ENCODE data around the gene CHRNA7.

The CHRNA7 gene

DNA sequence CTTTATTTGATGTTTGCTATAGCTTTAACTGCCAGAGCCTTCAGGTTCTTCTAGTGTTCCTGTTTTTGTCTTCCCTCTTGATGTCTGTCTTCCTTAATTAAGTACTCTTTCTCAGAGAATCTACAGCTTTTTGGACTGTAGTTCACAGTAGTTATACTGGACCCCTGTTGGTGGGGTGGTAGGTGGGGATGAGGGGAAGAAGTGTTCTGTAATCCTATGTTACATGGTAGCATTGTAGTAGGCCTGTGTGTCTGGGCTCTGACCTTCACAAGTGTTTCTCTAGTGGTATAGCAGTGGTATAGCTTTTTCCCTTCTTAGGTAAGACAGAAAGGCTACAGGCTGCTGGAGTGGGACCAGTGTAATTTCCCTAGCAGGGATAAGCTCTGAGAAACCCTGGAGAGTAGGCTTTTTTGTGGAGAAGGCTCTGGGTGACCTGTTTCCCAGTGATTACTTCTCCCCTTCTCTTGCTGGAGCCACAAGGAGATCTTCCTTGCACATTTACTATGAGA lies 59.6 kb downstream of the CHRNA7 start:
- Histone ChIP-seq H3K9ac (ENCODE audit: low read length) (no peak overlapping the region), H3K4me1 (ENCODE audit: control insufficient read depth, insufficient read depth, low read length) (no peaks in the 10 kb centered on the region), H3K9me3 (ENCODE audit: control insufficient read depth, low read length) (peaks cover 10% of the 10 kb centered on the region), H3K4me3 (ENCODE audit: low read length) (no peak overlapping the region), H3K36me3 (ENCODE audit: control insufficient read depth, insufficient read depth, low read length, severe bottlenecking) (no peaks in the 10 kb centered on the region), H3K27me3 (replicated peaks; ENCODE audit: control insufficient read depth, insufficient read depth, low read length) (no peaks in the 10 kb centered on the region)
- no peak for DNase-seq (ENCODE audit: low read depth)

GRCh38 chr15:32091505-32092380 lies 61.4 kb downstream of the CHRNA7 start:
- H3K9me3 ChIP-seq (ENCODE audit: control insufficient read depth, low read length) = peaks cover 10% of the 10 kb centered on the region

DNA sequence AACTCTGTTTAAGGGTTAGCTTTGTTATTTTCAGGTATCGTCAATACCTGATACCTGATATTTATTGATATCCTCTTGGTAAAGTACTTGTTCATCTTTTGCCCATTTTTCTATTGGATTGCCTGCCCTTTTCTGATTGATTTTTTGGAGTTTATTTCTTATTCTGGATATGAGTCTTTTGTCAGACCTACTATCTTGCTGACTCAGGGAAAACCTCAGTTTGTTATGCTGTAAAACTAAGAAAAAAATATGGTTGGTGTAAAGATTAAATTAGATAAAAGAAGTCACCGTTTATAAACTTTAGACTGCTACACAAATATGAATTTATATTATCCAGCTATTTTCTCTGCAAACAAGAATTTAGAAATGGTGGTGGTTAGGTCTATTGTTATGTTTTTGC lies 65.9 kb downstream of the CHRNA7 start:
- Histone ChIP-seq H3K27me3 (replicated peaks; ENCODE audit: control insufficient read depth, insufficient read depth, low read length) (peaks cover 7% of the 10 kb centered on the region), H3K4me3 (ENCODE audit: low read length) (no peak overlapping the region), H3K36me3 (ENCODE audit: control insufficient read depth, insufficient read depth, low read length, severe bottlenecking) (no peaks in the 10 kb centered on the region), H3K9ac (ENCODE audit: low read length) (no peak overlapping the region), H3K9me3 (ENCODE audit: control insufficient read depth, low read length) (no peaks in the 10 kb centered on the region), H3K4me1 (ENCODE audit: control insufficient read depth, insufficient read depth, low read length) (no peaks in the 10 kb centered on the region)
- no peak for DNase-seq (ENCODE audit: low read depth)

More at GRCh38 chr15:32091505-32092380, 61.4 kb downstream of the CHRNA7 start:
- Histone ChIP-seq H3K27me3 (replicated peaks; ENCODE audit: control insufficient read depth, insufficient read depth, low read length) (no peaks in the 10 kb centered on the region), H3K4me3 (ENCODE audit: low read length) (no peak overlapping the region), H3K9ac (ENCODE audit: low read length) (no peak overlapping the region), H3K36me3 (ENCODE audit: control insufficient read depth, insufficient read depth, low read length, severe bottlenecking) (no peaks in the 10 kb centered on the region), H3K4me1 (ENCODE audit: control insufficient read depth, insufficient read depth, low read length) (no peaks in the 10 kb centered on the region)
- DNase-seq (ENCODE audit: low read depth) = no peak

DNA sequence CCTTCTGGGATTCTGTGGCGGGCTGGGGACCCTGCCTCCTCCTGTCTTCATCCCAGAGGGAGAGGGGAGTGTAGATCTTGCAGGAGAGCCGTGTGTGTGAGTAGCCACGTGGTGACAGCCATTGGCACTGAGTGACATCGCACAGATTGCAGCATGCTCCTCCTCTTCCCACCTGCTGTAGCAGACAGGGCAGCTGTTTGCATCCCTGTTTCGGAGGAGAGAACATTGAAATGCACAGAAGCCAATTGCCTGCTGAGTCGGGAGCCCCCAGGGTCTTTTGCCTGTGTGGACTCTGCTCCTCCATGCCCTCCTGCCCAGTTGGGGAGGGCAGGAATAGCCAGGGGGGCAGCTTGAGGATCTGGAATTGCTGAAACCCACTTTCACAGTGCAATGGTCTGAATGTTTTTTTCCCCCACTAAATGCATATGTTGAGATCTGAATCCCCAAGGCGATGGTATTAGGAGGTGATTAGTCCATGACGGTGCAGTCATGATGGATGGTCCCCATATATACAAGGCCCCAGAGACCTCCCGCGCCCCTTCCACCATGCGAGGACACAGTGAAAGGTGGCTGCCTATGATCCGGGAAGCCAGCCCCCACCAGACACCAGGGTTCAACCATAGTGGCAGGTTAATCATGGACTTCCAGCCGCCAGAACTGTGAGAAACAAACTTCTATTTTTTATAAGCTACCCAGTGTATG lies 66.8 kb downstream of the CHRNA7 start:
- H3K36me3 ChIP-seq (ENCODE audit: control insufficient read depth, insufficient read depth, low read length, severe bottlenecking) = no peaks in the 10 kb centered on the region

DNA sequence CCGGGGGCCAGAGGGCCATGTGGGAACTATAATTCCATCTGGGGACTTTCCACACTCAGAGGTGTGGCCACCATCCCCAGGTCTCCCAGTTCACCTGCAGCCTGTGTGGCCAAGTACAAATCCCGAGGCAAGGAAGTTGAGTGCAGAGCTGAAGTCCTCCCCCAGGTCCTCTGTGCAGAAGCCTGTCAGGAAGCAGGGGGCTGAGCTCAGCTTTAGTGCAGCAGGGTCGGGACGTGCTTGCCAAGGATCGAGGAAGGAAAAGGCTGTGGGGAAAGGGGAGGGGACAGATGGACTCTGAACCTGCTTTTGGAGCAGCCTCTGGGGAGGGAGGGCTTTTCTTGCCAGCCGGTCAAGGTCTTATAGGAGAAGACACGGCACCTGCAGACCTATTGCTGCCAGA lies 67.7 kb downstream of the CHRNA7 start:
- Histone ChIP-seq H3K27me3 (replicated peaks; ENCODE audit: control insufficient read depth, insufficient read depth, low read length) (peaks cover 7% of the 10 kb centered on the region), H3K9me3 (ENCODE audit: control insufficient read depth, low read length) (no peaks in the 10 kb centered on the region), H3K4me1 (ENCODE audit: control insufficient read depth, insufficient read depth, low read length) (no peaks in the 10 kb centered on the region), H3K9ac (ENCODE audit: low read length) (no peak overlapping the region), H3K36me3 (ENCODE audit: control insufficient read depth, insufficient read depth, low read length, severe bottlenecking) (no peaks in the 10 kb centered on the region), H3K4me3 (ENCODE audit: low read length) (no peak overlapping the region)
- DNase-seq (ENCODE audit: low read depth) = no peak

More for the DNA sequence above, 66.8 kb downstream of the CHRNA7 start:
- Histone ChIP-seq H3K9ac (ENCODE audit: low read length) (no peak overlapping the region), H3K27me3 (replicated peaks; ENCODE audit: control insufficient read depth, insufficient read depth, low read length) (peaks cover 7% of the 10 kb centered on the region), H3K4me3 (ENCODE audit: low read length) (no peak overlapping the region), H3K4me1 (ENCODE audit: control insufficient read depth, insufficient read depth, low read length) (no peaks in the 10 kb centered on the region), H3K9me3 (ENCODE audit: control insufficient read depth, low read length) (no peaks in the 10 kb centered on the region)
- DNase-seq (ENCODE audit: low read depth) = no peak

GRCh38 chr15:32099097-32099785 lies 68.9 kb downstream of the CHRNA7 start:
- no peak overlapping the region for H3K9ac ChIP-seq (ENCODE audit: low read length)
- H3K4me1 ChIP-seq (ENCODE audit: control insufficient read depth, insufficient read depth, low read length) = no peaks in the 10 kb centered on the region
- DNase-seq (ENCODE audit: low read depth) = no peak
- no peaks in the 10 kb centered on the region for H3K9me3 ChIP-seq (ENCODE audit: control insufficient read depth, low read length)
- H3K27me3 ChIP-seq (replicated peaks; ENCODE audit: control insufficient read depth, insufficient read depth, low read length) = peaks cover 7% of the 10 kb centered on the region
- no peaks in the 10 kb centered on the region for H3K36me3 ChIP-seq (ENCODE audit: control insufficient read depth, insufficient read depth, low read length, severe bottlenecking)
- H3K4me3 ChIP-seq (ENCODE audit: low read length) = no peak overlapping the region

GRCh38 chr15:32099956-32100684 lies 69.8 kb downstream of the CHRNA7 start:
- no peak overlapping the region for H3K4me3 ChIP-seq (ENCODE audit: low read length)
- no peaks in the 10 kb centered on the region for H3K9me3 ChIP-seq (ENCODE audit: control insufficient read depth, low read length)
- no peaks in the 10 kb centered on the region for H3K4me1 ChIP-seq (ENCODE audit: control insufficient read depth, insufficient read depth, low read length)
- H3K27me3 ChIP-seq (replicated peaks; ENCODE audit: control insufficient read depth, insufficient read depth, low read length) = peaks cover 7% of the 10 kb centered on the region
- H3K9ac ChIP-seq (ENCODE audit: low read length) = no peak overlapping the region
- DNase-seq (ENCODE audit: low read depth) = no peak
- H3K36me3 ChIP-seq (ENCODE audit: control insufficient read depth, insufficient read depth, low read length, severe bottlenecking) = no peaks in the 10 kb centered on the region

- H3K27me3 ChIP-seq (replicated peaks; ENCODE audit: control insufficient read depth, insufficient read depth, low read length) = peaks cover 5% of the 10 kb centered on the region
- no peaks in the 10 kb centered on the region for H3K9me3 ChIP-seq (ENCODE audit: control insufficient read depth, low read length)
- no peaks in the 10 kb centered on the region for H3K36me3 ChIP-seq (ENCODE audit: control insufficient read depth, insufficient read depth, low read length, severe bottlenecking)
- no peaks in the 10 kb centered on the region for H3K4me1 ChIP-seq (ENCODE audit: control insufficient read depth, insufficient read depth, low read length)
- no peak overlapping the region for H3K9ac ChIP-seq (ENCODE audit: low read length)
- no peak overlapping the region for H3K4me3 ChIP-seq (ENCODE audit: low read length)
- DNase-seq (ENCODE audit: low read depth) = no peak
Measured at GRCh38 chr15:32104061-32104995, 74.0 kb downstream of the CHRNA7 start.

GRCh38 chr15:32105258-32106241 lies 75.2 kb downstream of the CHRNA7 start:
- Histone ChIP-seq H3K27me3 (replicated peaks; ENCODE audit: control insufficient read depth, insufficient read depth, low read length) (peaks cover 5% of the 10 kb centered on the region), H3K36me3 (ENCODE audit: control insufficient read depth, insufficient read depth, low read length, severe bottlenecking) (no peaks in the 10 kb centered on the region)

More at GRCh38 chr15:32105258-32106241, 75.2 kb downstream of the CHRNA7 start:
- Histone ChIP-seq H3K4me1 (ENCODE audit: control insufficient read depth, insufficient read depth, low read length) (no peaks in the 10 kb centered on the region), H3K9ac (ENCODE audit: low read length) (no peak overlapping the region), H3K4me3 (ENCODE audit: low read length) (no peak overlapping the region), H3K9me3 (ENCODE audit: control insufficient read depth, low read length) (no peaks in the 10 kb centered on the region)
- no peak for DNase-seq (ENCODE audit: low read depth)

Data from adipocyte (in vitro differentiated cells).